CD14-positive monocyte (primary cell): ENCODE measurements around the gene KCNK1. TPM values are rescaled to one million over a fixed set of nuclear protein-coding genes. Genes with fewer than 3 reads are reported as not detected.

Experiments used
- DNase-seq, 3 donors: peaks; one replicate each; pipeline ENCODE4 v3.0.0-alpha.2; 2011 to 2022
- H2AFZ ChIP-seq: 2 replicates; pipeline ENCODE4 v1.6.0; 2012; ENCODE audit warnings: mild to moderate bottlenecking, low read depth, low read length, inconsistent platforms; ENCODE audit not compliant: insufficient read depth, poor library complexity, severe bottlenecking
- H3K27ac ChIP-seq, 2 donors: 1 replicate in 1 of 2; 2 replicates in 1 of 2; pipeline ENCODE4 v1.5.1; 2012 to 2013; ENCODE audit warnings: low read length in 2 of 2, control low read depth in 1 of 2, inconsistent platforms in 1 of 2, low read depth in 1 of 2, mild to moderate bottlenecking in 1 of 2
- H3K27me3 ChIP-seq, 2 donors: one replicate each; pipeline versions ENCODE4 v1.6.0 to v1.6.1; 2011 to 2013; ENCODE audit warnings: low read length in 2 of 2; ENCODE audit not compliant: control insufficient read depth in 2 of 2, insufficient read depth in 2 of 2
- H3K36me3 ChIP-seq, 2 donors: replicated peaks in 1 of 2; 1 replicate in 1 of 2; 2 replicates in 1 of 2; pipeline versions ENCODE4 v1.5.1 to v1.6.1; 2012 to 2013; ENCODE audit warnings: low read length in 2 of 2, control low read depth in 1 of 2, inconsistent platforms in 1 of 2, mild to moderate bottlenecking in 1 of 2; ENCODE audit not compliant: insufficient read depth in 2 of 2, control insufficient read depth in 1 of 2
- H3K4me1 ChIP-seq, 2 donors: 1 replicate in 1 of 2; 2 replicates in 1 of 2; pipeline versions ENCODE4 v1.5.1 to v1.6.1; 2012 to 2013; ENCODE audit warnings: low read length in 2 of 2, control low read depth in 1 of 2, inconsistent platforms in 1 of 2, mild to moderate bottlenecking in 1 of 2, moderate library complexity in 1 of 2; ENCODE audit not compliant: insufficient read depth in 2 of 2, control insufficient read depth in 1 of 2
- H3K4me2 ChIP-seq: replicated peaks from 2 replicates; pipeline ENCODE3; 2012; ENCODE audit warnings: low read length, moderate library complexity, mild to moderate bottlenecking; ENCODE audit not compliant: poor library complexity, severe bottlenecking; ENCODE audit errors: extremely low read depth
- H3K4me3 ChIP-seq, 3 experiments: fragments of 200-600 bp in 1 of 3; sonication (generic) in 1 of 3; replicated peaks in 1 of 3; 1 replicate in 2 of 3; 2 replicates in 1 of 3; pipeline ENCODE4 v1.5.1; 2011 to 2013; ENCODE audit warnings: low read length in 3 of 3, mild to moderate bottlenecking in 3 of 3, control low read depth in 2 of 3, low read depth in 2 of 3, inconsistent platforms in 1 of 3, moderate library complexity in 1 of 3
- H3K79me2 ChIP-seq: 2 replicates; pipeline ENCODE4 v1.6.0; 2012; ENCODE audit warnings: mild to moderate bottlenecking, control low read depth, inconsistent platforms, low read length, moderate library complexity; ENCODE audit not compliant: insufficient read depth
- H3K9ac ChIP-seq: 2 replicates; pipeline ENCODE4 v1.6.0; 2017; ENCODE audit warnings: low read length, mild to moderate bottlenecking; ENCODE audit not compliant: insufficient read depth, poor library complexity, severe bottlenecking
- H3K9me3 ChIP-seq, 2 donors: replicated peaks in 1 of 2; 1 replicate in 1 of 2; 2 replicates in 1 of 2; pipeline versions ENCODE4 v1.5.1 to v1.6.1; 2012 to 2013; ENCODE audit warnings: low read length in 2 of 2, control low read depth in 1 of 2; ENCODE audit not compliant: control insufficient read depth in 1 of 2, insufficient read depth in 1 of 2
- H4K20me1 ChIP-seq: 2 replicates; pipeline ENCODE4 v1.6.0; 2012; ENCODE audit warnings: mild to moderate bottlenecking, low read length, control low read depth, moderate library complexity; ENCODE audit not compliant: insufficient read depth
- H3K27ac Mint-ChIP-seq, 7 donors: one replicate each; pipeline ENCODE4 v1.8.0; 2020; ENCODE audit warnings: mild to moderate bottlenecking in 7 of 7, mixed read lengths in 7 of 7, moderate library complexity in 6 of 7, inconsistent platforms in 2 of 7
- H3K27me3 Mint-ChIP-seq, 3 donors: one replicate each; pipeline ENCODE4 v1.8.0; 2021 to 2022; ENCODE audit warnings: low read depth in 3 of 3, mild to moderate bottlenecking in 3 of 3, mixed read lengths in 3 of 3, moderate library complexity in 3 of 3, inconsistent platforms in 1 of 3
- H3K36me3 Mint-ChIP-seq, 2 donors: one replicate each; pipeline ENCODE4 v1.8.0; 2020; ENCODE audit warnings: mixed read lengths in 2 of 2, inconsistent platforms in 1 of 2, mild to moderate bottlenecking in 1 of 2
- H3K4me1 Mint-ChIP-seq: one replicate; pipeline ENCODE4 v1.8.0; 2020; ENCODE audit warnings: mild to moderate bottlenecking, mixed read lengths
- H3K4me3 Mint-ChIP-seq, 2 donors: one replicate each; pipeline ENCODE4 v1.8.0; 2020; ENCODE audit warnings: mild to moderate bottlenecking in 2 of 2, mixed read lengths in 2 of 2, moderate library complexity in 1 of 2
- H3K9me3 Mint-ChIP-seq, 7 donors: one replicate each; pipeline ENCODE4 v1.8.0; 2020 to 2022; ENCODE audit warnings: mixed read lengths in 7 of 7, mild to moderate bottlenecking in 6 of 7, moderate library complexity in 6 of 7, inconsistent platforms in 2 of 7
- CTCF ChIP-seq: fragments of 200-600 bp; IDR thresholded peaks from one replicate; pipeline ENCODE4 v1.8.0; 2022; ENCODE audit warnings: antibody characterized with exemption, mild to moderate bottlenecking
- WGBS: methylation state at CpG from one replicate; pipeline ENCODE4 v1.1.5; 2013; ENCODE audit warnings: missing lambda C conversion rate; ENCODE audit not compliant: insufficient coverage; 5-methylcytosine and 5-hydroxymethylcytosine counted together
- intact Hi-C, 2 donors: fragments of 100-400 bp; cut with micrococcal nuclease; formaldehyde crosslinking; loops; one replicate each; pipeline versions ENCODE4 v1.15.0 to v1.15.1; 2023
- polyA plus RNA-seq, 3 donors: library from polyadenylated mRNA; depleted of rRNA in 1 of 3; unstranded in 2 of 3; stranded (reverse) in 1 of 3; fragments of 300-500 nt in 2 of 3; fragments of >200 nt in 1 of 3; fragmentation: Illumina TruSeq in 2 of 3; gene quantifications; 1 replicate in 2 of 3; 2 replicates in 1 of 3; pipeline ENCODE4 v1.2.3, GENCODE V29; 2012 to 2021

The KCNK1 gene
- polyA plus RNA-seq, 3 donors: not detected

GRCh38 chr1:233624289-233624688 is 10.4 kb downstream of the KCNK1 start:
- no peaks in the 10 kb centered on the region for H3K36me3 Mint-ChIP-seq
- H3K4me2 ChIP-seq: no peak overlapping the region
- H3K79me2 ChIP-seq: no peaks in the 10 kb centered on the region
- H3K27ac ChIP-seq: no peak overlapping the region
- intact Hi-C loops: no loop called here
- no peaks in the 10 kb centered on the region for H3K36me3 ChIP-seq
- H3K9me3 Mint-ChIP-seq: peaks cover 0 to 3% (median 0%) of the 10 kb centered on the region in 7 donors
- no peak overlapping the region for H2AFZ ChIP-seq
- peaks cover 1 to 3% (median 3%) of the 10 kb centered on the region in 3 donors for H3K27me3 Mint-ChIP-seq
- H3K27me3 ChIP-seq: no peaks in the 10 kb centered on the region
- H3K27ac Mint-ChIP-seq: no peak overlapping the region
- no peaks in the 10 kb centered on the region for H3K4me1 Mint-ChIP-seq
- H3K4me3 ChIP-seq: no peak overlapping the region
- DNase-seq: no peak
- H3K4me1 ChIP-seq: no peaks in the 10 kb centered on the region
- H3K9ac ChIP-seq: no peak overlapping the region
- H3K4me3 Mint-ChIP-seq: no peak overlapping the region
- no peaks in the 10 kb centered on the region for H4K20me1 ChIP-seq
- 92% methylated on average over 3 of the region's 3 CpGs for WGBS
- no peak for TF ChIP-seq CTCF
- H3K9me3 ChIP-seq: no peaks in the 10 kb centered on the region

DNA sequence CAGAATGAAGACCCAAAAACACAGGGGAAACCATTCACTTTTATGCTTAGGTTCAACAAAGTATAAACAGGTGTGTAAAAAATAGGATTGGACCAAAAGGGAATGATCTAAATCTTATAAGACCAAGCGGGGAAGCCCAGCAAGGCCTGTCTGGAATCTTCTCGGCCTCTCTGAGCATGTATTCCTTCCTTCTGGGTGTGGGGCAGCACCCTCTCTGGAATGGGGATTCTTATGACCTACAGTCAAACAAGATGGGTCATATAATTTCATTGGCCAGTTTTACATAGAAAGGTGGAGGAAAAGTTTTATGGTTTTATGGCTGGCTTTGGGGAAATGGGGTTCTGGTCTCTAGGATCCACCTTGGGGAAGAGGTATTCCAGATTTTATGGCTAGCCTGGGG is 11.2 kb downstream of the KCNK1 start:
- Mint-ChIP-seq H3K4me1 (no peaks in the 10 kb centered on the region), H3K36me3 (no peaks in the 10 kb centered on the region), H3K9me3 (peaks cover 0 to 1% (median 0%) of the 10 kb centered on the region in 7 donors), H3K27ac (no peak overlapping the region), H3K4me3 (no peak overlapping the region), H3K27me3 (peaks cover 0 to 3% (median 1%) of the 10 kb centered on the region in 3 donors)
- H4K20me1 ChIP-seq: no peaks in the 10 kb centered on the region
- no peaks in the 10 kb centered on the region for H3K9me3 ChIP-seq
- no peak overlapping the region for H3K4me2 ChIP-seq
- no peaks in the 10 kb centered on the region for H3K27me3 ChIP-seq
- DNase-seq: no peak
- no peak for TF ChIP-seq CTCF
- WGBS: 79% methylated on average over 2 of the region's 2 CpGs
- no peak overlapping the region for H3K27ac ChIP-seq
- no peak overlapping the region for H3K4me3 ChIP-seq
- H3K9ac ChIP-seq: no peak overlapping the region
- intact Hi-C loops: no loop called here
- H3K4me1 ChIP-seq: no peaks in the 10 kb centered on the region
- H3K36me3 ChIP-seq: no peaks in the 10 kb centered on the region
- H2AFZ ChIP-seq: no peak overlapping the region
- H3K79me2 ChIP-seq: no peaks in the 10 kb centered on the region
